CD4-positive, alpha-beta T cell treated with Interleukin-12 subunit alpha and Interleukin-12 subunit beta, for 1 hour (primary cell): ENCODE data around the gene ZSWIM2.
"Not testable (repeated sequence)": the region's sequence is repeated elsewhere in the genome, so short reads cannot be mapped to it uniquely, and the experiment has no call there.

Experiments used
- DNase-seq: peaks from one replicate; pipeline ENCODE4 v3.0.0-alpha.2; 2020

Gene ZSWIM2

DNA sequence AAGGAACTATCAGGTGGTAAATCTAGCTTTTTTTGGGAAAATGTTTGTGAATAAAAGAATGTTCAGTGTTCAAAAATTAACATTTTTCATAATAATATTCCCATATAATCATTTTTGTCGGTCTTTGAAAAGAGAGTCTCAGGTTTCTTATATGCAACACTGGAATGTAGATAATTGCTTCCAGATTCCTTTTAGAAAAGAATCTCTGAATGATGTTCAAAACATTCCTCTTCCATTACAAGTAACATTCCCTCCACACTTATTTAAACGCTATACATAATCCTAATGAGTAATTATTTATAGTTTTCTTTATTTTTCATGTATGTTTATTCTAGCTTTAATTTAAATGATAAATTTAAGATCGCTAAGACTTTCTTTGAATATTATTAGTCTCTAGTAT lies 7.0 kb downstream of the ZSWIM2 start:
- no peak for DNase-seq

- DNase-seq = no peak
Observed at GRCh38 chr2:186835628-186836027, 13.3 kb downstream of the ZSWIM2 start.

DNA sequence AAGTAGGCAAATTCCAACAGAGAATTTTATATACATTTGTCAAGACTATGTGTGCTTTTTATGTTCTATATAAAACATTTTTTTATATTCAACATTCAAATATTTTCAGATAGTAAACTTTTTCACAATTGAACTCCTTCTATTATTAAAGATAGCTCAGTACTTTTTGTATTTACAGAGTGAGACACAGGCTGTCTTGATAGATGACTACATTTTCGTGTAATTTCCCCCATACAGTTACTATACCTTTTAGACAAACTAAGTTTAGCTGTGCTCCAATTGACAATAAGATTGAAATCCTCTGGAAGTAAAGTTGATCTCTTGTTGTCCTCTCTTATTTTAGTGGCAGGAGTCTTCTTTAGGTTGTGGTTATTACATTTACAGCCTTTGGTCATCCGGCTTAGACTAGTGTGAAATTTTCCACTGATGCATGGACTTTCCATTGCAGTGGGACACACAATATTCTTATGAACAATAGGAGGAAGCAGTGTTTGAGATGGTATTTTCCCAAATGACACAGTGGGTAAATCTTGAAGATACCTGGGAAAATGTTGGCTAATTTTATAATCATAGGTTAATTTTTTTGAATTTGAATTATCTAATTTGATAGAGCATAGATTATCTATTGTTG lies 21.0 kb downstream of the ZSWIM2 start:
- DNase-seq = no peak

- DNase-seq = no peak
Observed at GRCh38 chr2:186827411-186827810, 21.6 kb downstream of the ZSWIM2 start.

DNA sequence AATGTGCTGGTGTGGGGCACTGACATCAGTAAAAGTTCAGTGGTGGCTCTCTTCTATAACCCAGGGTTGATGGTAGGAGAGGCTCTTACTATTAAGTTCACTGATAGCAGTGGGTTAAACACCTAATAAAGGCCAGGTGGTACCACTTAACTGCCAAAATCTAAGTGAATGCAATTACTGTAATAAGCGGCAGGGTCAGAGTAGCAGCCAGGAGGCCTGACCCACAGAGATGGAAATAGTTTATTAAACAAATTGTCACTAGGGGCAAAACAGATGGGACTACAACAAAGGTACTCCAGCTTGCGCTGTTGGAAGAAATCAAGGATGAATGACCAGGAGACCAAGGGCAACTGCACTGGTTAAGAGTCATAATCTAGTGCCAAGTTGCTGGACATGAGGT lies 26.6 kb downstream of the ZSWIM2 start:
- no peak for DNase-seq

GRCh38 chr2:186820303-186820702 lies 28.7 kb downstream of the ZSWIM2 start:
- no peak for DNase-seq

DNA sequence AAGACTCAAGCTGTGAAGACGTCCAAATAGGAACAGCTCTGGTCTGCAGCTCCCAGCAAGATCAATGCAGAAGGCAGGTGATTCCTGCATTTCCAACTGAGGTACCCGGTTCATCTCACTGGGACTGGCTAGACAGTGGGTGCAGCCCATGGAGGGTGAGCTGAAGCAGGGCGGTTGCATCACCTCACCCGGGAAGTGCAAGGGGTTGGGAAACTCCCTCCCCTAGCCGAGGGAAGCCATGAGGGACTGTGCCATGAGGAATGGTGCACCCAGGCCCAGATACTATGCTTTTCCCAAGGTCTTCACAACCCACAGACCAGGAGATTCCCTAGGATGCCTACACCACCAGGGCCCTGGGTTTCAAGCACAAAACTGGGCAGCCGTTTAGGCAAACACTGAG lies 37.2 kb downstream of the ZSWIM2 start:
- DNase-seq = not testable (repeated sequence)

DNA sequence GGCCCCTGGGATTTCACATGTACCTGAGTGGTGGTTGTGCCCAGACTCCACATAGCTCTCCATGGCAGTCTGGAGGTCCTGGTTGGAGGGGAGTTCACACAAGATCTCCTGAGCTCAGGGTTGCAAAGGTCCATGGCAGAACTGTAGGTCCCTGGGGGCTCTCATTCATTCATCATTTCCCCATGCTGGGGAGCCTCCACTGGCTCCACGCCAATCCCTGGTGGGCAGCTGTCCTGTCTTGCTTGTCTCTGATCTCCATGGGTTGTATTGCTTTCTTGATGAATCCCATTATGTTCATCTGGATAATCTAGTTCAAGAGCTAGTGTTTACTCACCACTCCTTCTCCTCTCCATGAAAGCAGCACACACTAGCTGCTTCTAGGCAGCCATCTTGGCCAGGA lies 42.4 kb downstream of the ZSWIM2 start:
- no peak for DNase-seq

DNA sequence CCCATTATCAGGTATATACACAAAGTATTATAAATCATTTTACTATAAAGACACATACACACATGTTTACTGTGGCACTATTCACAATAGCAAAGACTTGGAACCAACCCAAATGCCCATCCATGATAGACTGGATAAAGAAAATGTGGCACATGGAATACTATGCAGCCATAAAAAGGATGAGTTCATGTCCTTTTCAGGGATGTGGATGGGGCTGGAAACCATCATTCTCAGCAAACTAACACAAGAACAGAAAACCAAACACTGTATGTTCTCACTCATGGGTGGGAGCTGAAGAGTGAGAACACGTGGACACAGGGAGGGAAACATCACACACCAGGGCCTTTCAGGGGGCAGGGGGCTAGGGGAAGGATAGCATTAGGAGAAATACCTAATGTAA lies 50.4 kb downstream of the ZSWIM2 start:
- DNase-seq = not testable (repeated sequence)

DNA sequence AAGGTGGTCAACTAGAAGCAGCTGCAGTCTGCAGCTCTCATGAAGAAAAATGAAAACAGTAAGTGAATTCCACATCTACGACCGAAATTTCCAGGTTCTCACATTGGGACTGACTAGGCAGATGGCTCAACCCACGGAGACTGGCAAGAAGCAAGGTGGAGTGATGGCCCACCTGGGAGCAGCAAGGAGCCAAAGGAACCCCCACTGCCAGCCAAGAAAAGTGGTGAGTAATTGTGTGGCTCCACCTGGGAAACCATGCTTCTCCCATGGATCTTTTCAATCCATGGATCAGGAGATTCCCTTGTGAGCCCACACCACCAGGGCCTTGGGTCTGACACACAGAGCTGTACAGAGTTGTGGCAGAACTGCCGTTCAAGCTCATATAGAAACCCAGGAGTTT lies 64.0 kb downstream of the ZSWIM2 start:
- no peak for DNase-seq

- DNase-seq = no peak
Observed at GRCh38 chr2:186783254-186783653, 65.7 kb downstream of the ZSWIM2 start.

DNA sequence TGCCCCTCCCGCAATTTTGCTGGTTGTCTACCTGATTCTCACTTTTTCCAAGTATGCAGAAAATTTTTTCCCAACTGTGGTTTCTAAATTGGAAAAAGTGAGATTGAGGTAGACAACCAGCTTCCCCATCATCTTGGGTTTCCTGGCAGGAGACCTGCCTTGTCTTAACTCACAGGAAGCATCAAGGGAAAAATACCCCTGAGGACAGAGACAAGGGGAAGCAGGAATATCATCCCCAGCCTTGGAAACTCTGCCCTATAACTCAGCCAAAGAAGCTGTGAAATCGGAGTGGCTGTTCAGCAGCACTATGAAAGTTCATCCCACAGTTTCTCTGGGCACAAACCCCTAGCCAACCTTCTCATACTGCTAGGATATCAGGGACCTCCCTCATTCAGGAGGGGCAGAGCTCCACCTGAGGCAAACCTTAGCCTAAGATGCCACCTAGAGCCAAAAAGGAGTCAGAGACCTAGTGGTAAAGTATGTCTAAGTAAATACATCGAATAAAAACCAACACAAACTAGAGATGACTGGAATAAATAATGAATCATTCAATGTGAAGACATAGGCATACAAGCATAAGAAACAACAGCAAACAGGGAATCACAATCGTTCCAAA lies 68.2 kb downstream of the ZSWIM2 start:
- no peak for DNase-seq
